CD4-positive, alpha-beta T cell treated with Interferon alpha-2 for 1 hour (primary cell): Measurements from ENCODE around the gene FBP2.

Source experiments
- DNase-seq, 2 donors: peaks; one replicate each; pipeline ENCODE4 v3.0.0-alpha.2; 2020 to 2022

Gene FBP2

GRCh38 chr9:94593459-94594345, at the start of gene FBP2:
Gene FBP2, minus strand, starts transcription at chr9:94593824. Its CDS starts 98 bp downstream, at chr9:94593726.
- no peak for DNase-seq

GRCh38 chr9:94643176-94643575, 49.6 kb upstream of the FBP2 start:
- peak in 1 of 2 donors; percentile 23 for DNase-seq

- no peak for DNase-seq
These were observed 48.9 kb upstream of the FBP2 start for GRCh38 chr9:94642501-94642900.

GRCh38 chr9:94639999-94640376, 46.4 kb upstream of the FBP2 start:
- no peak for DNase-seq

GRCh38 chr9:94639061-94639998, 45.7 kb upstream of the FBP2 start, which contains the start of gene FBP1:
Gene FBP1, minus strand, starts transcription at chr9:94639518. Its CDS starts 208 bp downstream, at chr9:94639310.
- peak; percentile 36 to 59 for DNase-seq

- DNase-seq = no peak
These were observed 44.9 kb upstream of the FBP2 start for GRCh38 chr9:94638335-94639060.

GRCh38 chr9:94632737-94633136, 39.1 kb upstream of the FBP2 start:
- DNase-seq = no peak

GRCh38 chr9:94631599-94631998, 38.0 kb upstream of the FBP2 start:
- DNase-seq = no peak

- DNase-seq = no peak
These were observed 37.2 kb upstream of the FBP2 start for GRCh38 chr9:94630833-94631232.

GRCh38 chr9:94630281-94630680, 36.7 kb upstream of the FBP2 start:
- no peak for DNase-seq

- DNase-seq = no peak
These were observed 33.7 kb upstream of the FBP2 start for GRCh38 chr9:94627287-94627686.

- no peak for DNase-seq
These were observed 32.2 kb upstream of the FBP2 start for GRCh38 chr9:94625835-94626234.

- DNase-seq = no peak
These were observed 31.0 kb upstream of the FBP2 start for GRCh38 chr9:94624629-94625028.

- DNase-seq = no peak
These were observed 29.6 kb upstream of the FBP2 start for GRCh38 chr9:94623253-94623652.

- no peak for DNase-seq
These were observed 28.6 kb upstream of the FBP2 start for GRCh38 chr9:94622087-94622800.

GRCh38 chr9:94619026-94619425, 25.4 kb upstream of the FBP2 start:
- no peak for DNase-seq

GRCh38 chr9:94613003-94613402, 19.4 kb upstream of the FBP2 start:
- no peak for DNase-seq

GRCh38 chr9:94612071-94612470, 18.4 kb upstream of the FBP2 start:
- DNase-seq = no peak

GRCh38 chr9:94611638-94612068, 18.0 kb upstream of the FBP2 start:
- peak in 1 of 2 donors; percentile 4 for DNase-seq

- DNase-seq = no peak
These were observed 16.6 kb upstream of the FBP2 start for GRCh38 chr9:94610181-94610606.

GRCh38 chr9:94607423-94607691, 13.7 kb upstream of the FBP2 start:
- no peak for DNase-seq
